Transverse colon (tissue), 3 donors: ENCODE measurements around the gene SF3B4.

Source experiments
- CTCF ChIP-seq, 5 experiments: fragments of 200-600 bp in 3 of 5; fragments of 450-650 bp in 2 of 5; sonication (generic) in 3 of 5; IDR thresholded peaks; 1 replicate in 2 of 5; 2 replicates in 3 of 5; pipeline ENCODE4 v1.5.1; 2016 to 2017; ENCODE audit warnings: antibody characterized with exemption in 5 of 5, inconsistent platforms in 3 of 5, mild to moderate bottlenecking in 2 of 5, moderate library complexity in 1 of 5
- POLR2A ChIP-seq: fragments of 450-650 bp; IDR thresholded peaks from one replicate; pipeline ENCODE4 v1.6.1; 2016; ENCODE audit warnings: antibody characterized with exemption, mild to moderate bottlenecking, moderate library complexity

DNA sequence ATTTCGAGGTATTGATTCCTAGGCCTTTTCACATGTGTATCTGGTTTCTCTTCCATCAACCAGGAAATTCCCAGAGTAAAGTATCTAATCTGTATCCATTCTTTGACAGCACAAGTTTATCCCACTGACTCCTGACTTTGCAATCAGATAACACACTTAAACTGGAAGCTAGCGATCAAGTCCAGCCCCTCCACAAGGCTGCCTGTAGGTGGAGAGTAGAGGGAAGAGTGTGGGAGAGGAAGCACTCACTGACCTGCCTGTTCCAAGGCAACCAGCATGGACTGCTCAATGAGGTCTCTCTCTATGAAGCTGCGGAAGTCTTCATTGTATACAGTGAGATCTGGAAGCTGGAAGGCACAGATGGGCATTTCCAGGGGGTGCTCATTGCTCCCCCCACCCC lies 39.4 kb upstream of the SF3B4 start:
- TF ChIP-seq CTCF (IDR thresholded peaks at IDR 0.05) (no peak), POLR2A (no peak)
